KMS-11 (cell line): ENCODE measurements around the gene PPP3CB.

ENCODE experiments used
- H2AFZ ChIP-seq: fragments of 200-600 bp; sonication (generic); 2 replicates; pipeline ENCODE4 v1.6.1; 2016; ENCODE audit warnings: antibody characterized with exemption, mixed run types, low read depth
- H3K27ac ChIP-seq: fragments of 200-600 bp; sonication (generic); 2 replicates; pipeline ENCODE4 v1.6.1; 2016; ENCODE audit warnings: mild to moderate bottlenecking, mixed run types
- H3K27me3 ChIP-seq: fragments of 200-600 bp; sonication (generic); 2 replicates; pipeline ENCODE4 v1.6.1; 2017; ENCODE audit warnings: mild to moderate bottlenecking, low read depth, mixed run types, moderate library complexity; ENCODE audit not compliant: insufficient read depth
- H3K36me3 ChIP-seq: fragments of 200-600 bp; sonication (generic); 2 replicates; pipeline ENCODE4 v1.6.1; 2017; ENCODE audit warnings: mild to moderate bottlenecking, mixed run types; ENCODE audit not compliant: insufficient read depth
- H3K4me1 ChIP-seq: fragments of 200-600 bp; sonication (generic); 2 replicates; pipeline ENCODE4 v1.6.1; 2016; ENCODE audit warnings: mild to moderate bottlenecking, low read depth, mixed run types; ENCODE audit not compliant: poor library complexity, severe bottlenecking
- H3K4me2 ChIP-seq: fragments of 200-600 bp; sonication (generic); 2 replicates; pipeline ENCODE4 v1.7.0; 2016; ENCODE audit warnings: mild to moderate bottlenecking, mixed run types
- H3K4me3 ChIP-seq: fragments of 200-600 bp; sonication (generic); IDR thresholded peaks from 2 replicates; pipeline ENCODE4 v1.6.1; 2017; ENCODE audit warnings: low read depth, low read length, mixed read lengths; ENCODE audit not compliant: insufficient read depth
- H3K79me2 ChIP-seq: fragments of 200-600 bp; sonication (generic); 2 replicates; pipeline ENCODE4 v1.6.1; 2016; ENCODE audit warnings: low read depth, mixed run types; ENCODE audit not compliant: insufficient read depth
- H3K9ac ChIP-seq: fragments of 200-600 bp; sonication (generic); 2 replicates; pipeline ENCODE4 v1.6.1; 2016; ENCODE audit warnings: mild to moderate bottlenecking, mixed run types
- H4K20me1 ChIP-seq: fragments of 200-600 bp; sonication (generic); 2 replicates; pipeline ENCODE4 v1.6.1; 2016; ENCODE audit warnings: mild to moderate bottlenecking, mixed run types; ENCODE audit not compliant: insufficient read depth
- CTCF ChIP-seq: fragments of 200-600 bp; sonication (generic); conservative IDR thresholded peaks from 2 replicates; pipeline ENCODE4 v1.6.1; 2017; ENCODE audit warnings: low read depth, mild to moderate bottlenecking, antibody characterized with exemption, low read length, moderate library complexity, mixed read lengths

PPP3CB gene

DNA sequence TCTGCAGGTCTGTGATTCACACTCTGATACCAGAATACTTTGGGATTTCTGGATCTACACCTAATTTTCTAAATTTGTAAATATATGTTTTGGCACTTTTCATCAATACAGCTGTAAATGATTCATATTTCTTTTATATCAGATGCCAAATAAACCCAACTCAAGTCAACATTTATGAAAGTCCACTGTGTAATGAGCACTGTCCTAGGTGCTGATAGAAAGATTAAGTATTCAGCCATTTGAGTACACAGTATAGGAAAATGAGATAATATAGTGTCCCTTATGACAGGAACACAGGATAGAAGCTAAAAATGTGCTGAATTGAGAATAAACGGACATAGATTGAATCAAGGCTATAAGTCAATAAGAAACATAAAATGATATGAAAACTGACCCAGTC, 88.3 kb downstream of the PPP3CB start:
- H3K79me2 ChIP-seq, result peaks cover 99% of the 10 kb centered on the region
- H3K27ac ChIP-seq, result no peak overlapping the region
- no peak overlapping the region for H2AFZ ChIP-seq
- H3K9ac ChIP-seq, result no peak overlapping the region
- no peak overlapping the region for H3K4me3 ChIP-seq
- H4K20me1 ChIP-seq, result peaks cover 16% of the 10 kb centered on the region
- no peak for TF ChIP-seq CTCF
- H3K4me1 ChIP-seq, result peaks cover 7% of the 10 kb centered on the region
- H3K27me3 ChIP-seq, result no peaks in the 10 kb centered on the region
- H3K36me3 ChIP-seq, result no peaks in the 10 kb centered on the region
- H3K4me2 ChIP-seq, result no peak overlapping the region

DNA sequence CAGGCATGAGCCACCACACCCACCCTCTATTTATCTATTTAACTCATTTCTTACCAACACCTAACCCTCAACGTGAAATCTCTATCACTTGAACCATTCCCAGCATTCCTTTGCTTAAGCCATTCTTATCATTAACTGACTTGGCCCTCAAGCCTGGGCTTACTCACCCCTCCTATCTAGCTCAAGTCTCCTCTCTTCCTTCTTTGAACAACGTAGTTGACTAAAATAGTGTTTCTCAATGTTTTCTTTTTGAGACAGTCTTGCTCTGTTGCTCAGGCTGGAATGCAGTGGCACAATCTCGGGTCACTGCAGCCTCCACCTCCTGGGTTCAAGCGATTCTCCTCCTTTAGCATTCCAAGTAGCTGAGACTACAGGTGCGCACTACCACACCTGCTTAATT, 89.0 kb downstream of the PPP3CB start:
- no peak overlapping the region for H3K9ac ChIP-seq
- TF ChIP-seq CTCF, result no peak
- H3K4me1 ChIP-seq, result peaks cover under 1% of the 10 kb centered on the region
- no peaks in the 10 kb centered on the region for H3K36me3 ChIP-seq
- H2AFZ ChIP-seq, result no peak overlapping the region
- H3K4me2 ChIP-seq, result no peak overlapping the region
- peaks cover 16% of the 10 kb centered on the region for H4K20me1 ChIP-seq
- H3K79me2 ChIP-seq, result peaks cover 99% of the 10 kb centered on the region
- no peak overlapping the region for H3K4me3 ChIP-seq
- H3K27me3 ChIP-seq, result no peaks in the 10 kb centered on the region
- no peak overlapping the region for H3K27ac ChIP-seq

GRCh38 chr10:73405556-73405955, 90.3 kb downstream of the PPP3CB start:
- Histone ChIP-seq H3K27ac (no peak overlapping the region), H3K4me3 (no peak overlapping the region), H2AFZ (no peak overlapping the region), H3K4me2 (no peak overlapping the region), H3K36me3 (no peaks in the 10 kb centered on the region), H3K4me1 (no peaks in the 10 kb centered on the region), H4K20me1 (peaks cover 16% of the 10 kb centered on the region), H3K27me3 (no peaks in the 10 kb centered on the region), H3K79me2 (peaks cover 96% of the 10 kb centered on the region), H3K9ac (no peak overlapping the region)
- no peak for TF ChIP-seq CTCF

- Histone ChIP-seq H4K20me1 (peaks cover 16% of the 10 kb centered on the region), H3K9ac (no peak overlapping the region), H3K36me3 (no peaks in the 10 kb centered on the region), H3K4me1 (no peaks in the 10 kb centered on the region), H3K4me2 (no peak overlapping the region), H3K27me3 (no peaks in the 10 kb centered on the region), H2AFZ (no peak overlapping the region), H3K27ac (no peak overlapping the region), H3K4me3 (no peak overlapping the region), H3K79me2 (peaks cover 95% of the 10 kb centered on the region)
- TF ChIP-seq CTCF, result no peak
Measured at GRCh38 chr10:73404690-73405089, 91.1 kb downstream of the PPP3CB start.

GRCh38 chr10:73401636-73402035, 94.2 kb downstream of the PPP3CB start:
- no peaks in the 10 kb centered on the region for H4K20me1 ChIP-seq
- no peak overlapping the region for H3K4me3 ChIP-seq
- H3K27me3 ChIP-seq, result no peaks in the 10 kb centered on the region
- H3K4me2 ChIP-seq, result no peak overlapping the region
- no peak overlapping the region for H3K27ac ChIP-seq
- H3K4me1 ChIP-seq, result no peaks in the 10 kb centered on the region
- no peaks in the 10 kb centered on the region for H3K36me3 ChIP-seq
- H2AFZ ChIP-seq, result no peak overlapping the region
- peaks cover 69% of the 10 kb centered on the region for H3K79me2 ChIP-seq
- TF ChIP-seq CTCF, result no peak
- no peak overlapping the region for H3K9ac ChIP-seq
